HG02610 (cell line): ENCODE measurements around the gene NECAB3.
"Not testable (repeated sequence)": the region's sequence is repeated elsewhere in the genome, so short reads cannot be mapped to it uniquely, and the experiment has no call there.

Experiments
- ATAC-seq: cut with Tn5 transposase; IDR thresholded peaks from one replicate; pipeline ENCODE4 v1.9.1; 2021; ENCODE audit warnings: mild to moderate bottlenecking, moderate library complexity; ENCODE audit not compliant: unreplicated experiment

The NECAB3 gene, protein sequence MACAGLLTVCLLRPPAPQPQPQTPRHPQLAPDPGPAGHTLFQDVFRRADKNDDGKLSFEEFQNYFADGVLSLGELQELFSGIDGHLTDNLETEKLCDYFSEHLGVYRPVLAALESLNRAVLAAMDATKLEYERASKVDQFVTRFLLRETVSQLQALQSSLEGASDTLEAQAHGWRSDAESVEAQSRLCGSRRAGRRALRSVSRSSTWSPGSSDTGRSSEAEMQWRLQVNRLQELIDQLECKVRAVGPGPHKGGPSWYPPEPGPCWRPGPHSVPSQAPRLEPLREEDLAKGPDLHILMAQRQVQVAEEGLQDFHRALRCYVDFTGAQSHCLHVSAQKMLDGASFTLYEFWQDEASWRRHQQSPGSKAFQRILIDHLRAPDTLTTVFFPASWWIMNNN

DNA sequence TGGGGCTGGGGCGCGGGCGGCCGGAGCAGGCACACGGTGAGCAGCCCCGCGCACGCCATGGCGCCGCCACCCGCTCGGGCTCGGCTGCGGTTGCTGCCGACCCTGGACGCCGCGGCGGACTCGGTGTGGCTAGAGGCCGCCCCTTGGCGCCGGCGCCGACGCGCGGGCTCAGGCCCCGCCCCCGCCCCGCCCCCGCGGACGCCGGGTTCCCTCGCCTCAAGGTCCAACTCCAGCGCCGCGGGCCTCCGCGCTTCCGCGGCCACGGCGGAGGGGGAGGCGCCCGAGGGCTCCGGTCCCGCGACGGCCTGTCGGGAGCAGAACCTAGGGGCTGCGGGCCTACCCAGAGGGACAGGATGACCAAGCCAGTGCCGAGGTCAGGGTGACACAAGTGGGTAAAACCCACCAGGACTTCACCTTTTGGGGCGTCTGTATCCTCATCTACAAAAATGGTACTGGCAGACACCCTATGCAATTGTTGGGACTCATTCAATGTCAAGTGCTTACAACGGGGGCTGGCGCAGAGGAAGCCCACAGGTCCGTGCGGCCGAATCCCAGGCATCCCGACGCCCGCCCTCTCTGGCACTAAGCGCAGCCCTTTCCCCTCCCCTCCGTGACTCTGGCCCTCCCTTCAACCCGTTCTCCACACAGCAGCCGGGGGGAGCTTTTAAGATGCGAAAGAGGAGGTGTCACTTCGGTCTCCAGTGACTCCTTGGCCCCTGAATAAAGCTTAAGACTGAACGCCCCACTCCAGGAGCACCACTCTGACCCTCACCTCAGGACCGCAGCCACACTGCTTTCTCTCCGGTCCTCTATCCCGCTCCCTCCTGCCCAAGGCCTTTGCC is at the start of gene NECAB3:
NECAB3 (minus strand) TSS at position 135 of the 842 bp plus-strand sequence; CDS start at position 59, 76 bp downstream.
- ATAC-seq: peak; percentile 54

DNA sequence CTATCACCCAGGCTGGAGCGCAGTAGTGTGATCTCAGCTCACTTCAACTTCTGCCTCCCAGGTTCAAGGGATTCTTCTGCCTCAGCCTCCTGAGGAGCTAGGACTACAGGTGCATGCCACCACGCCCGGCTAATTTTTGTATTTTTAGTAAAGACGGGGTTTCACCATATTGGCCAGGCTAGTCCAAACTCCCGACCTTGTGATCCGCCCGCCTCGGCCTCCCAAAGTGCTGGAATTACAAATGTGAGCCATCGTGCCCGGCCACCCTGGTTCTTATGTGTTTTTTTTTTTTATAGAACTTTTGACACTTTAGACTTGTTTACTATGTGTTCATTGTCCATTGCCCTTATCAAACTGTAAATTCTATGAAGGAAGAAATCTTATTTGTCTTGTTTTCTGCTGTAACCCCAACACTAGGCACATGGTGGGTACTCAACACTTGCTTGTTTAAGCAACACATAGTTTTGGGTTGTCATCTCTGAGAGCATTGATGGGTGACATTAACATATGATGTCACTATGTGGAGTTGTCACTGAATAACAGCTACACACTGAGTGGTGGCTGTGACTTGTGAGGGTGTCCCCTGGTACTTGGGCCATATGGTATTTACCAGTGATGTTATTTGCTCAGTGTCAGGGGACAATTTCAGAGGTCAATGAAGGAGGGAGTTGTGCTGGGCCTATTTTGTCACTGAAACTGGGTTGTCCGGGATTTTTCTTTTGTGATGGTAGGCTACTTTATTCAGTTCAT is 47.3 kb upstream of the NECAB3 start:
- no peak for ATAC-seq

DNA sequence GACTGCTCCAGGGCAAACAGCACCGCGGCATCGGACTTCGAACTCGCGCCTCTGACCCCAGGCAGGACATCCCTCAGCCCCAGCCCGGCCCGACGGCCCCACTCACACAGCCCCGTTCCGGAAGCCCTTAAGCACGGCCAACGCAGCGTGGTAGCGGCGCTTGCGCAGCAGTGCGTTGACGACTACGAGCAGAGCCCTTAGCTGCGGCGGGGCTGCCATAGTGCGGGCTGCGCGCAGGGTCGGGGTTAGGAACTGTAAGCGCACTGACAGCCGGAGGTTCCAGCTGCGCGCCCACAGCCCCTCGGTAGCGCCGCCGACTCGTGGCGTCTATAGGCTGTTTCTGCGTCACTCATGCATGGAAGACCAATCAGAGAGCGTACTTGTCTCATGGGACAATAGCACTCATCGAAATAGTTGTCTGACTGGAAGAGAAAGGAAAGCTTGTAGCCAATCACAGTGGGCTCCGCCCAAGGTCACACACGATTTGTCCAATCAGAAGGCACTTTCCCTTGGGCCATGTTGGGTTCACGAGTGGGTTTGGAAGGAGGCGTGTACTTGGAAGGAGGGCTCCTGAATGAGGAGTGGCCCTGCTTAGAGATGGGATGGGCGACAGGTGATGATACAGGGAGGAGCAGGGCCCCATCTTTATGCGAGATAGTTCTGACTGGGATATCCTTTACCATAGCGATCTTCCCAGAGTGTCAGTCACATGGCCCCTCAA is 45.9 kb upstream of the NECAB3 start, which contains the start of gene PXMP4:
PXMP4 (minus strand) TSS at position 322 of the 721 bp plus-strand sequence; CDS start at position 219, 103 bp downstream.
- peak; percentile 97 for ATAC-seq

DNA sequence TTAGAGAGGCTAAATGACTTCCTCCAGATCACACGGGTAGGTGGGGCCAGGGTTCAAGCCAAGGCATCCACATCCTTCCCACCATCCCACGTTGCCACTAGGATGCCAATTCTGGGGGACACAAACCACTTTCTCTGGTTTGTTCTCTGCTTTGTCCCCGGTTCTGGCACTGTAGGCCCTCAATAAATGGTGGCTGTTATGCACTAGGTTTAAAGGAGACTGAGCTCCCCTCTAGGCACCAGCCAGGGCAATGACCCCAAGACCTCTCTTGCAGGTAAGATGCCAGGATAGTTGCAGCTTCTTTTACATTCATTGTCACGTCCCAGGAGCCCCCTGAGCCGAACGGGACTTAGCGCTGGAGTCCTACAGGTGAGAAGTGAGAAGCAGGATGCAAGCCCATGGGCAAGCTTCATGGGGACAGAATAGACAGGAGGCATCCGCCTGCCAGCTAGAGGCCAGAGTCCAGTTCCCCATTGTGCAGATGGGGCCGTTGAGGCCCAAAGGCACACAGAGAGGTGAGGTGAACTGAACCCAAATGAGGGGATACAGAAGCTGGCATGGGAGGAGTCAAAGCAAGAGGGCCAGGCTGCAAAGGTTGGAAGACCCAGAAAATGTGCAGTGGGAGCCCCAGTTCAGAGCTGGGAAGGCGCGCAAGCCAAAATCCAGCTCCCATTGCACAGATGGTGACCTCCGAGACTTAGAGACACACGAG is 45.2 kb upstream of the NECAB3 start:
- no peak for ATAC-seq

DNA sequence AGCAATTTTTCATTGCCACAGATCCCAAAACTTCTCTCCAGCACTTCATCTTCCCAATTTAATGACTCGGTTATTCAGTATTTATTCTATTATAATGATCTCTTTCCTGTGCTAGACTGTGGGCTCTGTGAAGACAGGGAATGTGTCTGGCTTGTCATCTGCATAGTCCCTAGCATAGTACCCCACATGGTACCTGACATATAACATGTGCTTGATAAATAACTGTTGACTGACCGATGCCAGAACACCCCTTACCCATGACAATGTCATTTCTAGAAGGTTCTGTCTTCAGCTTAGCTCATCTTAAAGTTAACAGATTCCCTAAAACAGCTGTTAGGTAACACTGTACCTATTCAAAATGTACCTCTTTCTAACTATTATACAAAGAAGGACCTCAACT is 42.3 kb upstream of the NECAB3 start:
- no peak for ATAC-seq

DNA sequence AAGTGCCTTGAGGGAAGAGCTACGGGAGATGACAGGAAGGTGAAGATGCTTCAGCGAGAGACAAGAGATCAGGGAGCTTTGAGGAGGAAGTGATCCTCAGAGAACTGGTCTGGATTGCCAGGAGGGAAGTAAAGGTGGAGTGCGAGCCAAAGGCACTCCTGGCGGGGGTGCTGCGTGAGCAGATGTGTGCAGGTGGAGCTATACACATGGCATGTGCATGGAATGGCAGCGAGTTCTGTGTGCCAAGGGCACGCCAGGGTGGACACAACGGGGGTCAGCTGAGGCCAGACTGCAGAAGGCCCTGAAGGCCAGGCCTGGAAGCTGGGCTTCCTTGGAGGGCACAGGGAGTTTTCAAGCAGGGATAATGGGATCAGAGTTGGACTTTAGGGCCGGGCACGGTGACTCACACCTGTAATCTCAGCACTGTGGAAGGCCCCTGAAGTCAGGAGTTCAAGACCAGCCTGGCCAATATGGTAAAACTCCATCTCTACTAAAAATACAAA is 39.7 kb upstream of the NECAB3 start:
- ATAC-seq: no peak

DNA sequence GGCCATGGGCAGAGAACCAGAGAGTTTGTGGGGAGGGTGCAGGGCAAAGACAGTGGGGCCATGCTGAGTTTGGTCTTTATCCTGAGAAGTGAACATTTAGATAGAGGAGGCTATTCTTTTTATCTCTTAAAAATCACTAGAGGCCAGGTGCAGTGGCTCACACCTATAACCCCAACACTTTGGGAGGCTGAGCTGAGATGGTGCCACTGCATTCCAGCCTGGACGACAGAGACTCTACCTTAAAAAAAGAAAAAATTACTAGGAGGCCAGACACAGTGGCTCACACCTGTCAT is 37.2 kb upstream of the NECAB3 start:
- no peak for ATAC-seq

DNA sequence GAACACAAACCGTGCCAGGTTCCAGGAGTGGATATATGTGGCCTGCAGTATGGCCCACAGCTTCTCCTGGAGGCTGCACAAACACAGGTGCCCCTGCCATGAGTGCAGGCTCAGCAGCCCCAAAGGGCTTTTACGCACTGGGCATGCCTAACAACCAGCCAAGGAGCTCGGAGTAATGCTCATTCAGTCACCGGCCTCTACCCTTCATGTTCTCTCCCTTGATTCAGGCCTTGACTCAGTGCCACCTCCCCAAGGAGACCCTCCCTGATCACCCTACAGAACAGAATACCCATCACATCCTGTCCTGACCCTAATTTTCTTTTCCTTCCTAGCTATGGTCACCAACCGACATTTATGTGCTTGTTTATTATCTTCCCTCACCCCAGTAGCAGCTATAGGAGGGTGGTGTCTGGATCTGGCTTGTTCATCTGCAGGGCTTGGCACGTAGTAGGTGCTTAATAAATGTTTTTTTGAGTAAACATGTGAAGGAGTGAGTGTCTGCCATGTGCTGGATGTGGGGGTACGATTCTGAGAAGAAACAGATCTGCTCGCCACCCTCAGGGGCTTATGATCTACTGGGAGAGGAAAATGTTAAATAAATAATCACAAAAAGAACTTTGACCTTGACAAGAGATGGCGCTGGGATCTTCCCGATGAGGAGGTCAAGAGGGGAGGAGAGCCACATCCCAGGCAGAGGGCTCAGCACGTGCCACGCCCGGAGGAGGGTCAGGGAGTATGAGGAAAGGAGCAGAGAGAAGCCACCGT is 36.6 kb upstream of the NECAB3 start:
- ATAC-seq: no peak

DNA sequence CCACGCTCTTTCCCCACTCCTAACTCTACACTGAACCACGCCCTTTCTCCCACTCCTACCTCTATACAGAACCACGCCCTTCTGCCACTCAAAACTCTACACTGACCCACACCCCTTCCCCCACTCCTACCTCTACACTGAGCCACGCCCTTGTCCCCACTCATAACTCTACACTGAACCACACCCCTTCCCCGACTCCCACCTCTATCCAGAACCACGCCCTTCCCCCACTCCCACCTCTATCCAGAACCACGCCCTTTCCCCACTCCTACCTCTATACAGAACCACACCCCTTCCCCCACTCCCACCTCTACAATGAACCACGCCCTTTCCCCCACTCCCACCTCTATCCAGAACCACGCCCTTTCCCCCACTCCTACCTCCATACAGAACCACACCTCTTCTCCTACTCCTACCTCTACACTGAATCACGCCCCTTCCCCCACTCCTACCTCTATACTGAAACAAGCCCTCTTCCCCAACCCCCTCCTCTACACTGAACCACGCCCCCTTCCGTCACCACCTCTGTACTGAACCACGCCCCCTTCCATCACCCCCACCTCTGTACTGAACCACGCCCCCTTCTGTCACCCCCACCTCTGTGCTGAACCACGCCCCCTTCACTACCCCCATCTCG is 35.8 kb upstream of the NECAB3 start:
- ATAC-seq: no peak

DNA sequence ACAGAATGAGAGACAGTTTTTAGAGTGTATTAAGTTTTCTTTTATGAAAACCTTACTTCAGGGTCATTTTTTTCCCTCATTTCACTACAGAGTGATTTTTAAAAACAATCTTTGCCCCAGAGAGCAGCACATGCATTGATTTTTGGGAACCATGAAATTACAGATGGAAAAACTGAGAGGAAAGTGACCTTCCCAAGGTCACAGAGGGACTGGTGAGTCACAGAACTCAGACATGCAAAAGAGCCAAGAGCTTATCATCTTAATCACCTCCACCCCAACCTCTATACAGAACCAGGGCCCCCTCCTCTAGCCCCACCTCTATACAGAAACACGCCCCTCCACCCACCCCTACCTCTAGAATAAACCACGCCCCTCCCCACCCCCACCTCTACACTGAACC is 35.2 kb upstream of the NECAB3 start:
- no peak for ATAC-seq

DNA sequence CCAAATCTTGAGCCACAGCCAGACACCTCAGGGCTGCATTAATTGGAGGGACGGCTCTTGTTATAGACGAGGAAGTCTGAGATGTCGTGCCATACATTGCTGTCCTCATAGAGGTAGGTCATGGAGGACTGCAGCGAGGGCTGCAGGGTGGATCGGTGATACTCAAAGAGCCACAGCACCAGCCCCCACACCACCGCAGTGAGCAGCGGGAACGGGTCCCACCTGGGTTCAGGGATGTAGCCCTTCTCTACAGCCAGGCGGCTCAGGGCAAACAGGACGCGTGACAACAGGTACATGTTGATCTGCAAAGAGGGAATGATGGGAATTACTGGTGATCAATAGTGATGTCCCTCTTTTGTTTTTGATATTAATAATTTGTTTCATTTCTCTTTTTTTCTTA is 33.4 kb upstream of the NECAB3 start:
- no peak for ATAC-seq

DNA sequence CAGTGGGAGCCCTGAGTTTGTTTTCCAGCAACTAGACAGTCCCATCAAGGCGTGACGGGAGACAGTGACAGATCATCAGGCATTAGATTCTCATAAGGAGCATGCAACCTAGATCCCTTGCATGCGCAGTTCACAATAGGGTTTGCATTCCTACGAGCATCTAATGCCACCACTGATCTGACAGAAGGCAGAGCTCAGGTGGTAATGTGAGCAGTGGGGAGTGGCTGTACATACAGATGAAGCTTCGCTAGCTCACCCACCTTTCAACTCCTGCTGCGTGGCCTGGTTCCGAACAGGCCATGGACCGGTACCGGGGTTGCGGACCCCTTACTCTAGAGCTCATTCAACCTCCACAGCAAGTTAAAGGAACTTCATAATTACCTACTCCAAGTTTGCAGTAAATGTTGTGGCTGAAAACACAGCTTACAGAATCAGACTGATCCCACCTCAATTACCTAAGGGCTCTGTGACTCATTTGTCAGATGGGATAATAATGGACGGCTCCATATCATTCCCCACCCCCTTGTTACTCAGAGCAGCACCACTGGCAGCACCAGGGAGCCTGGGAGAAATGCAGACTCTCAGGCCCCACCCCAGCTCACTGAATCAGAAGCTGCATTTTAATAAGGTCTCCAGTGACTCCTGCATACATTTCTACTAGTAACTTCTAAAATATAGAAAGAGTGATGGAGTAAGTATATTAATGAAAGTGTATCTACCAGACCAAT is 30.1 kb upstream of the NECAB3 start:
- no peak for ATAC-seq

DNA sequence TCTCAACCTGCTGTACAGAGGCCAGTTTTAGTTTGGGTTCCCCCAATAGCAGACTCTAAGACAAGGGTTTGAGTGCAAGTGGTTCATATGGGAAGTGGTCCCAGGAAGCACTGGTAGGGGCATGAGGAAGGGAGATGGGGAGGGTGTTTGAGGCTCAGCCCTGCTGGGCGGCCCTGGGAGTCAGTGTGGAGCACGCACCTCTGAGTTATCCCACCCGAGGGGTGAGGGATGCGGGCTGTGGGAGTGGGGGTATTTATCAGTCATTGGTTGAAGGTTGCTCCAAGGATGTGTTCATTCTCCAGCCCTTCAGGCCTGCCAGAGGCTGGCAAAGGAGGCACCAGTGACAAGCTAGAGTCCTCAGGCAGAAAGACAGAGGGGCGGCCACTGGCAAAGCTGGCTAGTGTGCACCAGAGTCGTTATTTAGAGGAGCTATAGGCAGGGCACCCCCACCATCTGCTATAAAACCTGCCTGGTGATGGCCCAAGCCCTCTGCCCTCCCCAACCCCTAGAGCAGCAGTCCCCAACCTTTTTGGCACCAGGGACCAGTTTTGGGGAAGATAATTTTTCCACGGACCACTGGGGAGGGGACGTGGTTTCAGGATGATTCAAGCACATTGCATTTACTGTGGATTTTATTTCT is 29.4 kb upstream of the NECAB3 start:
- no peak for ATAC-seq

DNA sequence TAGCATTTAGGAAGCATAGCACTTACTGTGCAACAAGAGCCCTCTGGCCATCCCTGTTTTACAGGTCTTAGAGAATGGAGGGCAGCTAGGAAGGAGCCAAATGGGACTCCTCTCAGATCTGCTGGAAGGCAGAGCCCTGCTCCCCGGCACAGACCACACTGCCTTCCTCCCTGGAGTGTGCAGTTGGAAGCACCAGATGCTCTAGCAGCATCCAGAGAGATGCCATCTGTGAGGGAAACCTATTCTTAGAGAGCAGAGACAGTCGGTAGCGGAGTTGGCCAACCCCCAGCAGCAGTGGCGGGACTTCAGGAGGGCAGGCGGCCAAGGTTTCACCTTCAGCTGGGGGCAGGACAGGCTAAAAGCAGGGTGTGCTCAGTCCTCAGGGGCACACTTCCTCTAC is 28.6 kb upstream of the NECAB3 start:
- no peak for ATAC-seq

DNA sequence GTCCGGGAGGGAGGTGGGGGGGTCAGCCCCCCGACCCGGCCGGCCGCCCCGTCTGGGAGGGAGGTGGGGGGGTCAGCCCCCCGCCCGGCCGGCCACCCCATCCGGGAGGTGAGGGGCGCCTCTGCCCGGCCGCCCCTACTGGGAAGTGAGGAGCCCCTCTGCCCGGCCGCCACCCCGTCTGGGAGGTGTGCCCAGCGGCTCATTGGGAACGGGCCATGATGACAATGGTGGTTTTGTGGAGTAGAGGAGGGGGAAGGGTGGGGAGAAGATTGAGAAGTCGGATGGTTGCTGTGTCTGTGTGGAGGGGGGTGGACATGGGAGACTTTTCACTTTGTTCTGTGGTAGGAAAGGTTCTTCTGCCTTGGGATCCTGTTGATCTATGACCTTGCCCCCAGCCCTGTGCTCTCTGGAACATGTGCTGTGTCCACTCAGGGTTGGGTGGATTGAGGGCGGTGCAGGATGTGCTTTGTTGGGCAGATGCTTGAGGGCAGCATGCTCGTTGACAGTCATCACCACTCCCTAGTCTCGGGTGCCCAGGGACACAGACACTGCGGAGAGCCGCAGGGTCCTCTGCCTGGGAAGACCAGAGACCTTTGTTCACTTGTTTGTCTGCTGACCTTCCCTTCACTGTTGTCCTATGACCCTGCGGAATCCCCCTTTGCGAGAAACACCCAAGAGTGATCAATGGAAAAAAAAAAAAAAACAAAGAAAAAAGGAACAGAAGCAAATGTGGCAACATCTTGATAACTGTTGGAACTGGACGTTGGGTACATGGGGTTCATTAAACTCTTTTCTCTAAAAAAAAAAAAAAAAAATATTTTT is 27.6 kb upstream of the NECAB3 start:
- ATAC-seq: no peak

DNA sequence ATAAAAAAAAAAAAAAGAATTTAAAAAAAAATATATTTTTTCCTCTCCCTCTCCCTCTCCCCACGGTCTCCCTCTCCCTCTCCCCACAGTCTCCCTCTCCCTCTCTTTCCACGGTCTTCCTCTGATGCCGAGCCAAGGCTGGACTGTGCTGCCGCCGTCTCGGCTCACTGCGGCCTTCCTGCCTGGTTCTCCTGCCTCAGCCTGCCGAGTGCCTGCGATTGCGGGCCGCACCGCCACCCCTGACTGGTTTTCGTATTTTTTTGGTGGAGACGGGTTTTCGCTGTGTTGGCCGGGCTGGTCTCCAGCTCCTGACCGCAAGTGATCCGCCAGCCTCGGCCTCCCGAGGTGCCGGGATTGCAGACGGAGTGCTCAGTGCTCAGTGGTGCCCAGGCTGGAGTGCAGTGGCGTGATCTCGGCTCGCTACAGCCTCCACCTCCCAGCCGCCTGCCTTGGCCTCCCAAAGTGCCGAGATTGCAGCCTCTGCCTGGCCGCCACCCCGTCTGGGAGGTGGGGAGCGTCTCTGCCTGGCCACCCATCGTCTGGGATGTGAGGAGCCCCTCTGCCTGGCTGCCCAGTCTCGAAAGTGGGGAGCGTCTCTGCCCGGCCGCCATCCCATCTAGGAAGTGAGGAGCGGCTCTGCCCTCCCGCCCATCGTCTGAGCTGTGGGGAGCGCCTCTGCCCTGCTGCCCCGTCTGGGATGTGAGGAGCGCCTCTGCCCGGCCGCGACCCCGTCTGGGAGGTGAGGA is 26.6 kb upstream of the NECAB3 start:
- not testable (repeated sequence) for ATAC-seq
